K562 (cell line): ENCODE data around the gene DCAF15. TPM values are rescaled to one million over a fixed set of nuclear protein-coding genes. Genes with fewer than 3 reads are reported as not detected.

Experiments
- ADNP ChIP-seq: fragments of 200-800 bp; sonication (Bioruptor generic); IDR thresholded peaks from 2 replicates; pipeline ENCODE4 v1.6.1; 2016; ENCODE audit warnings: missing genetic modification characterization, missing compliant biosample characterization
- ARID2 ChIP-seq: fragments of 450-650 bp; IDR thresholded peaks from 2 replicates; pipeline ENCODE4 v1.6.1; 2017; ENCODE audit warnings: antibody characterized with exemption, mild to moderate bottlenecking
- ATF4 ChIP-seq: fragments of 450-650 bp; formaldehyde crosslinking; IDR thresholded peaks from 2 replicates; pipeline ENCODE4 v1.4.0; 2022; ENCODE audit warnings: mild to moderate bottlenecking, moderate library complexity
- GABPB1 ChIP-seq: sonication (generic); formaldehyde crosslinking; IDR thresholded peaks from 2 replicates; pipeline ENCODE4 v1.8.0; 2022; ENCODE audit warnings: mild to moderate bottlenecking, missing genetic modification reagents
- GMEB1 ChIP-seq: fragments of 250-450 bp; sonication (Bioruptor Pico); IDR thresholded peaks from 2 replicates; pipeline ENCODE4 v1.4.0; 2020; ENCODE audit warnings: mild to moderate bottlenecking
- HDAC1 ChIP-seq, 2 experiments: fragments of 450-650 bp; IDR thresholded peaks; 2 replicates each; pipeline ENCODE4 v1.6.1; 2016 to 2017; ENCODE audit warnings: inconsistent platforms in 1 of 2, mild to moderate bottlenecking in 1 of 2, moderate library complexity in 1 of 2
- JUNB ChIP-seq: fragments of 450-650 bp; formaldehyde crosslinking; conservative IDR thresholded peaks from 2 replicates; pipeline ENCODE4 v1.4.0; 2020; ENCODE audit warnings: mild to moderate bottlenecking
- KHSRP ChIP-seq: fragments of 450-650 bp; IDR thresholded peaks from 2 replicates; pipeline ENCODE4 v1.6.1; 2017
- MEF2A ChIP-seq: IDR thresholded peaks from 2 replicates; pipeline ENCODE4 v1.6.1; 2011; ENCODE audit warnings: low read depth, mild to moderate bottlenecking, low read length, moderate library complexity; ENCODE audit not compliant: control insufficient read depth
- MXI1 ChIP-seq: IDR thresholded peaks from 2 replicates; pipeline ENCODE4 v1.6.1; 2011; ENCODE audit warnings: low read depth, mild to moderate bottlenecking, improper control_type of control experiment, low read length
- NELFE ChIP-seq: IDR thresholded peaks from 2 replicates; pipeline ENCODE4 v1.6.1; 2011; ENCODE audit warnings: mild to moderate bottlenecking; ENCODE audit not compliant: insufficient read depth, insufficient read length
- RNF2 ChIP-seq: sonication (generic); IDR thresholded peaks from 2 replicates; pipeline ENCODE4 v1.6.1; 2016
- SNRNP70 ChIP-seq: fragments of 200-400 bp; formaldehyde crosslinking; optimal IDR thresholded peaks from 2 replicates; pipeline ENCODE3; 2017; ENCODE audit warnings: low read depth, low read length
- TSC22D4 ChIP-seq: fragments of 450-650 bp; IDR thresholded peaks from 2 replicates; pipeline ENCODE4 v1.6.1; 2016; ENCODE audit warnings: missing genetic modification characterization, missing biosample characterization, control low read depth
- XRCC5 ChIP-seq: fragments of 200-400 bp; formaldehyde crosslinking; IDR thresholded peaks from 2 replicates; pipeline ENCODE4 v1.6.1; 2017; ENCODE audit warnings: low read depth, mild to moderate bottlenecking, low read length
- ZNF143 ChIP-seq: sonication (generic); formaldehyde crosslinking; IDR thresholded peaks from 2 replicates; pipeline ENCODE4 v1.9.0; 2022; ENCODE audit warnings: mild to moderate bottlenecking, missing genetic modification reagents
- ZNF175 ChIP-seq: fragments of 200-800 bp; sonication (Bioruptor generic); IDR thresholded peaks from 2 replicates; pipeline ENCODE4 v1.6.1; 2016; ENCODE audit warnings: low read depth, mild to moderate bottlenecking, missing genetic modification characterization, missing compliant biosample characterization
- ZNF354B ChIP-seq: fragments of 250-450 bp; sonication (Bioruptor Pico); IDR thresholded peaks from 2 replicates; pipeline ENCODE4 v1.4.0; 2020
- polyA plus RNA-seq, 8 experiments: library from polyadenylated mRNA; depleted of rRNA in 4 of 8; stranded (reverse) in 5 of 8; unstranded in 3 of 8; fragments of >200 nt; fragmentation: Nextera tagmentation in 2 of 8; fragmentation: Illumina TruSeq in 1 of 8; extraction: Ambion mirVana in 2 of 8; extraction: Trizol in 1 of 8; gene quantifications; 2 replicates each; pipeline versions ENCODE4 v1.2.1 to v1.2.3, GENCODE V29; 2011 to 2014; ENCODE audit warnings: inconsistent platforms in 1 of 8, missing spikeins in 1 of 8
- total RNA-seq, 7 experiments: library from RNA; depleted of rRNA in 6 of 7; stranded (reverse); fragments of >200 nt in 6 of 7; fragmentation: Illumina TruSeq in 2 of 7; extraction: Trizol in 2 of 7; gene quantifications; 2 replicates each; pipeline versions ENCODE4 v1.2.1 to v1.2.3, GENCODE V29; 2011 to 2021; ENCODE audit warnings: low replicate concordance in 1 of 7
- TF ChIP-seq, protein P1 (sequence below): fragments of 450-650 bp; IDR thresholded peaks from one replicate; pipeline ENCODE4 v1.6.1; 2018; ENCODE audit warnings: mild to moderate bottlenecking, moderate library complexity; ENCODE audit not compliant: partially characterized antibody
- TF ChIP-seq, protein P2 (sequence below): fragments of 450-650 bp; IDR thresholded peaks from 2 replicates; pipeline ENCODE4 v1.6.1; 2014; ENCODE audit warnings: low read depth, mild to moderate bottlenecking, moderate library complexity, borderline replicate concordance
- TF ChIP-seq, protein P3 (sequence below): conservative IDR thresholded peaks from 2 replicates; pipeline ENCODE4 v1.6.1; 2011; ENCODE audit warnings: low read depth, mild to moderate bottlenecking, low read length; ENCODE audit not compliant: control insufficient read depth

Gene DCAF15
- total and polyA plus RNA-seq, 9 of the 15 experiments (the other 6 are each of a cell fraction or from before 2014, with no cell fraction given) = 0.17 to 68.5 (median 27.7) TPM

DNA sequence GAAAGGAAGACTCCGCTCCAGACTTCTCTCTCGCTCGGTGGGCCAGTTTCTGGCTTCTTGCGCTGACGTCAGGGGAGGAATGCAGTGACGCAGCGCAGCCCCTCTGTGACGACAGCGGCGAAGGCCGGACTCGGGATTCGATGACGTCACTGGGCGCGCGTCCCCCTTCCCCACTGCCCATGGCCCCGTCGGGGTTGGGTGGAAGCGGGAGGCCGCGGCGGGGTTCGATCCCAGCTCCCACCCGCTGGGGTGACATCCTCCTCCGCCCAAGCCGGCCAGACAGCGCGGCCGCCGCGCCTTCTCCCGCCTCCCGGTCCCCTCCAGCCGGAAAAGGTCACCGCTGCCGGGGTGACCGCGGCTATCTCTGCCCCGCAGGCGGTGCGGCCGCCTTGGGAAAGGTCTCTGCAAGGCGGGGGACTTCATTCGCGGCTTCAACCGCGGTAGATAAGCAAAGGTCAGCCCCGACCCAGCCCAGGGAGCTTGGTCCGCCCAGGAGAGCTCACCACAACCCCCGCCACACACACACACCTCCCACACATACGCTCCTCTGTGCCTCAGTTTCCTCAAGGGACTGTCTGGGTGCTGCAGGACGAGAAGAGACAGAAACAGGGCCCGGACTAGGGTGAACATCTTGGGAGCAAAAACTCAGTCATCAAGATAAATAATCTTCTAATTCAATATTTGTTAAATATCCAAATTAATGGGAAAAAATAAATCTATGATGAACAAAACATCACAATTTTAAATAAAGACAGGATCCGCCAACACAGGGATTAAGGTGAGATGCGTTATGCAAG is 54.7 kb downstream of the DCAF15 start (continued):
- TF ChIP-seq ARID2 (peak; percentile 63; the same call in 1 of the 2 replicates), MXI1 (peak; percentile 64), MEF2A (peak; percentile 68), ZNF175 (CRISPR knock-in tag) (peak; percentile 90), JUNB (peak; percentile 97), KHSRP (peak; percentile 99), ATF4 (CRISPR knock-in tag) (peak; percentile 58; the same call in 1 of the 2 replicates), GMEB1 (CRISPR knock-in tag) (peak; percentile 60), RNF2 (peak; percentile 99), GABPB1 (peak; percentile 92), ADNP (peak; percentile 90; the same call in 1 of the 2 replicates), ZNF354B (CRISPR knock-in tag) (no peak), TSC22D4 (tag) (no peak), ZNF143 (CRISPR knock-in tag) (peak; percentile 72), NELFE (no peak), HDAC1 (IDR thresholded peaks at IDR 0.05) (peak in 1 of 2 experiments; percentile 94; a peak in 2 of 4 replicates), XRCC5 (peak; percentile 77), SNRNP70 (no peak)
- TF ChIP-seq, protein P1, sequence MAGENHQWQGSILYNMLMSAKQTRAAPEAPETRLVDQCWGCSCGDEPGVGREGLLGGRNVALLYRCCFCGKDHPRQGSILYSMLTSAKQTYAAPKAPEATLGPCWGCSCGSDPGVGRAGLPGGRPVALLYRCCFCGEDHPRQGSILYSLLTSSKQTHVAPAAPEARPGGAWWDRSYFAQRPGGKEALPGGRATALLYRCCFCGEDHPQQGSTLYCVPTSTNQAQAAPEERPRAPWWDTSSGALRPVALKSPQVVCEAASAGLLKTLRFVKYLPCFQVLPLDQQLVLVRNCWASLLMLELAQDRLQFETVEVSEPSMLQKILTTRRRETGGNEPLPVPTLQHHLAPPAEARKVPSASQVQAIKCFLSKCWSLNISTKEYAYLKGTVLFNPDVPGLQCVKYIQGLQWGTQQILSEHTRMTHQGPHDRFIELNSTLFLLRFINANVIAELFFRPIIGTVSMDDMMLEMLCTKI = no peak
- TF ChIP-seq, protein P2, sequence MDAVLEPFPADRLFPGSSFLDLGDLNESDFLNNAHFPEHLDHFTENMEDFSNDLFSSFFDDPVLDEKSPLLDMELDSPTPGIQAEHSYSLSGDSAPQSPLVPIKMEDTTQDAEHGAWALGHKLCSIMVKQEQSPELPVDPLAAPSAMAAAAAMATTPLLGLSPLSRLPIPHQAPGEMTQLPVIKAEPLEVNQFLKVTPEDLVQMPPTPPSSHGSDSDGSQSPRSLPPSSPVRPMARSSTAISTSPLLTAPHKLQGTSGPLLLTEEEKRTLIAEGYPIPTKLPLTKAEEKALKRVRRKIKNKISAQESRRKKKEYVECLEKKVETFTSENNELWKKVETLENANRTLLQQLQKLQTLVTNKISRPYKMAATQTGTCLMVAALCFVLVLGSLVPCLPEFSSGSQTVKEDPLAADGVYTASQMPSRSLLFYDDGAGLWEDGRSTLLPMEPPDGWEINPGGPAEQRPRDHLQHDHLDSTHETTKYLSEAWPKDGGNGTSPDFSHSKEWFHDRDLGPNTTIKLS = peak; percentile 89; the same call in 1 of the 2 replicates
- TF ChIP-seq, protein P3, sequence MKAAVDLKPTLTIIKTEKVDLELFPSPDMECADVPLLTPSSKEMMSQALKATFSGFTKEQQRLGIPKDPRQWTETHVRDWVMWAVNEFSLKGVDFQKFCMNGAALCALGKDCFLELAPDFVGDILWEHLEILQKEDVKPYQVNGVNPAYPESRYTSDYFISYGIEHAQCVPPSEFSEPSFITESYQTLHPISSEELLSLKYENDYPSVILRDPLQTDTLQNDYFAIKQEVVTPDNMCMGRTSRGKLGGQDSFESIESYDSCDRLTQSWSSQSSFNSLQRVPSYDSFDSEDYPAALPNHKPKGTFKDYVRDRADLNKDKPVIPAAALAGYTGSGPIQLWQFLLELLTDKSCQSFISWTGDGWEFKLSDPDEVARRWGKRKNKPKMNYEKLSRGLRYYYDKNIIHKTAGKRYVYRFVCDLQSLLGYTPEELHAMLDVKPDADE = peak; percentile 95
